PC-3 (cell line): ENCODE data around the gene JAK2. TPM values are rescaled to one million over a fixed set of nuclear protein-coding genes. Genes with fewer than 3 reads are reported as not detected.

Experiments
- ATAC-seq: fragments of 200-7000 bp; cut with Tn5 transposase; 2 replicates; pipeline ENCODE4 v1.9.1; 2020; ENCODE audit warnings: mild to moderate bottlenecking, moderate library complexity
- BruUV-seq: library from RNA; stranded (reverse); fragments of 400-500 nt; replicated peaks from 2 replicates; lab custom pipeline; 2021; lab: Mats Ljungman, UMichigan
- CTCF ChIA-PET: fragments of 300-600 bp; sonication (Branson Sonifier 250); formaldehyde crosslinking; loops from one replicate; lab custom pipeline; 2022; ENCODE audit warnings: antibody characterized with exemption; lab: Charles Lee
- POLR2A ChIA-PET: fragments of 300-600 bp; sonication (Branson Sonifier 250); formaldehyde crosslinking; loops from one replicate; lab custom pipeline; 2022; ENCODE audit warnings: antibody characterized with exemption; ENCODE audit not compliant: unreplicated experiment; lab: Charles Lee
- DNase-seq: peaks from one replicate; pipeline ENCODE4 v3.0.0-alpha.2; 2015
- H2AFZ ChIP-seq: fragments of 300-600 bp; sonication (generic); 2 replicates; pipeline ENCODE4 v1.6.0; 2016; ENCODE audit warnings: antibody characterized with exemption, low read length
- H3F3A ChIP-seq: fragments of 300-600 bp; sonication (generic); one replicate; pipeline ENCODE4 v1.6.0; 2017; ENCODE audit warnings: antibody characterized with exemption, low read length, control low read depth, mild to moderate bottlenecking; ENCODE audit not compliant: unreplicated experiment
- H3K27ac ChIP-seq: fragments of 300-600 bp; sonication (generic); 2 replicates; pipeline ENCODE4 v1.5.1; 2016; ENCODE audit warnings: mild to moderate bottlenecking, low read length
- H3K27me3 ChIP-seq: fragments of 300-600 bp; sonication (generic); 2 replicates; pipeline ENCODE4 v1.6.1; 2016; ENCODE audit warnings: low read length, mixed read lengths
- H3K36me3 ChIP-seq: fragments of 300-600 bp; sonication (generic); 2 replicates; pipeline ENCODE4 v1.6.1; 2016; ENCODE audit warnings: low read depth, mixed run types, low read length, mixed read lengths
- H3K4me1 ChIP-seq: fragments of 300-600 bp; sonication (generic); 2 replicates; pipeline ENCODE4 v1.5.1; 2016; ENCODE audit warnings: low read length; ENCODE audit not compliant: insufficient read depth
- H3K4me2 ChIP-seq: fragments of 300-600 bp; sonication (generic); 2 replicates; pipeline ENCODE4 v1.6.0; 2016; ENCODE audit warnings: low read length
- H3K4me3 ChIP-seq: fragments of 300-600 bp; sonication (generic); 2 replicates; pipeline ENCODE4 v1.5.1; 2016; ENCODE audit warnings: mild to moderate bottlenecking, low read length, mixed read lengths
- H3K79me2 ChIP-seq: fragments of 300-600 bp; sonication (generic); 2 replicates; pipeline ENCODE4 v1.6.1; 2017; ENCODE audit warnings: low read length, mixed read lengths
- H3K9ac ChIP-seq: fragments of 300-600 bp; sonication (generic); 2 replicates; pipeline ENCODE4 v1.6.0; 2016; ENCODE audit warnings: mild to moderate bottlenecking, low read length
- H3K9me2 ChIP-seq: fragments of 300-600 bp; sonication (generic); replicated peaks from 2 replicates; pipeline ENCODE4 v1.6.1; 2016; ENCODE audit warnings: mixed run types, low read length, mixed read lengths
- H3K9me3 ChIP-seq: fragments of 300-600 bp; sonication (generic); 2 replicates; pipeline ENCODE4 v1.6.1; 2016; ENCODE audit warnings: low read length, mixed read lengths
- H4K20me1 ChIP-seq: fragments of 300-600 bp; sonication (generic); 2 replicates; pipeline ENCODE4 v1.6.1; 2016; ENCODE audit warnings: low read length, mixed read lengths
- CTCF ChIP-seq: fragments of 300-600 bp; sonication (generic); conservative IDR thresholded peaks from 2 replicates; pipeline ENCODE4 v1.5.1; 2017; ENCODE audit warnings: antibody characterized with exemption, low read depth, mild to moderate bottlenecking, low read length
- EZH2 ChIP-seq: fragments of 300-600 bp; sonication (generic); IDR thresholded peaks from one replicate; pipeline ENCODE4 v1.6.1; 2017; ENCODE audit warnings: antibody characterized with exemption, mild to moderate bottlenecking, low read length; ENCODE audit not compliant: unreplicated experiment
- EZH2phosphoT487 ChIP-seq: fragments of 300-600 bp; sonication (generic); IDR thresholded peaks from 2 replicates; pipeline ENCODE4 v1.6.1; 2018; ENCODE audit warnings: mild to moderate bottlenecking, antibody characterized with exemption, low read length, borderline replicate concordance
- intact Hi-C: fragments of 100-400 bp; cut with micrococcal nuclease; formaldehyde crosslinking; loops from 2 replicates; pipeline ENCODE4 v1.9.0; 2023
- total RNA-seq: library from RNA; depleted of rRNA; stranded (reverse); fragments of >200 nt; gene quantifications from 2 replicates; pipeline ENCODE4 v1.2.3, GENCODE V29; 2014

Gene JAK2
- total RNA-seq, 1 experiment from 2014 or later: 11.2 TPM

DNA sequence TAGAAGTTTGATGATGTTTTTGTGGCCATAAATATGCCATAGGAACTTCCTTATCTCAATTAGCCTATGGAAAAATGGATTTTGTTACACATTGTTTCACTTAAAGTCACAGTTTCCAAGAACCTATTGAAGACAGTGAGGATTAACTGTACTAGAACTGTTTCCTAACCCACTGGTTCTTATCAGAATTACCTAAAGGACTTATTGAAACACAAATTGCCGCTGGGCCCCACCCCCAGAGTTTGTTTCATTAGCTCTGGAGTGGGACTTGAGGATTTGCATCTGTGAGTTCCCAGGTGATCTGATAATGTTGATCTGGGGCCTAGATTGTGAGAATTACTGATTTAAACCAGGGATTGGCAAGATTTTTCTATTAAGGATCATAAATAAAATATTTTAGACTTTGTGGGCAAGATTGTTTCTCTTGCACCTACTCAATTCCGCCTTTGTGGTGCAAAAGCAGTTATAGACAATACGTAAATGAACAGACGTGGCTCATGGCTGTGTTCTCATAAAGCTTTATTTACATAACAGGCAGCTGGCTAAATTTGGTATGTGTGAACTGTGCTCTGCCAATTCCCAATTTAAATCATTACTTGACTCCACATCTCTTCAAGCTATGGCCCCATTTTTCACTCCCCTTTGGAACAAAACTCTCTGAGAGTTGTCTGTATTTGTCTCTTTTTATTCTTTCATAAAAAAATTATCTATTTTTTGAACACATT is 9.3 kb downstream of the JAK2 start:
- H3F3A ChIP-seq: no peaks in the 10 kb centered on the region
- ATAC-seq (no peak), DNase-seq (no peak)
- BruUV-seq: no TSS peak
- no peaks in the 10 kb centered on the region for H3K9me2 ChIP-seq
- H3K4me1 ChIP-seq: peaks cover 4% of the 10 kb centered on the region
- H3K9me3 ChIP-seq: no peaks in the 10 kb centered on the region
- TF ChIP-seq CTCF (no peak), EZH2phosphoT487 (no peak), EZH2 (no peak)
- H3K79me2 ChIP-seq: peaks cover 83% of the 10 kb centered on the region
- H3K27me3 ChIP-seq: no peaks in the 10 kb centered on the region
- no peak overlapping the region for H3K4me3 ChIP-seq
- ChIA-PET CTCF (no interaction called here), POLR2A (no interaction called here)
- intact Hi-C loops: no loop called here
- no peaks in the 10 kb centered on the region; the same call in 1 of the 2 replicates for H4K20me1 ChIP-seq
- H2AFZ ChIP-seq: no peak overlapping the region
- H3K27ac ChIP-seq: no peak overlapping the region
- H3K4me2 ChIP-seq: no peak overlapping the region
- H3K36me3 ChIP-seq: peaks cover 37% of the 10 kb centered on the region
- H3K9ac ChIP-seq: no peak overlapping the region

GRCh38 chr9:4997196-4997595 is 12.1 kb downstream of the JAK2 start:
- no peak overlapping the region for H3K4me3 ChIP-seq
- TF ChIP-seq CTCF (no peak), EZH2phosphoT487 (no peak), EZH2 (no peak)
- H3F3A ChIP-seq: no peaks in the 10 kb centered on the region
- H3K27ac ChIP-seq: no peak overlapping the region
- H3K36me3 ChIP-seq: peaks cover 25% of the 10 kb centered on the region
- H3K4me2 ChIP-seq: no peak overlapping the region
- H3K9ac ChIP-seq: no peak overlapping the region
- peaks cover 79% of the 10 kb centered on the region for H3K79me2 ChIP-seq
- BruUV-seq: no TSS peak
- H3K4me1 ChIP-seq: no peaks in the 10 kb centered on the region
- no peaks in the 10 kb centered on the region for H3K27me3 ChIP-seq
- no peaks in the 10 kb centered on the region for H3K9me2 ChIP-seq
- H3K9me3 ChIP-seq: no peaks in the 10 kb centered on the region
- POLR2A ChIA-PET: no interaction called here
- ATAC-seq (no peak), DNase-seq (no peak)
- intact Hi-C loops: no loop called here
- no peak overlapping the region for H2AFZ ChIP-seq
- no peaks in the 10 kb centered on the region; the same call in 1 of the 2 replicates for H4K20me1 ChIP-seq
- CTCF ChIA-PET: no interaction called here

- ChIA-PET CTCF (no interaction called here), POLR2A (no interaction called here)
- no peak for ATAC-seq
Observed at GRCh38 chr9:4997631-4998030, 12.6 kb downstream of the JAK2 start.

More at GRCh38 chr9:4997631-4998030, 12.6 kb downstream of the JAK2 start:
- Histone ChIP-seq H2AFZ (no peak overlapping the region), H3F3A (no peaks in the 10 kb centered on the region), H3K4me1 (no peaks in the 10 kb centered on the region), H3K9me3 (no peaks in the 10 kb centered on the region), H3K27ac (no peak overlapping the region), H3K9ac (no peak overlapping the region), H3K36me3 (peaks cover 21% of the 10 kb centered on the region), H3K79me2 (peaks cover 79% of the 10 kb centered on the region), H3K27me3 (no peaks in the 10 kb centered on the region), H3K9me2 (no peaks in the 10 kb centered on the region), H3K4me2 (no peak overlapping the region), H3K4me3 (no peak overlapping the region), H4K20me1 (no peaks in the 10 kb centered on the region; the same call in 1 of the 2 replicates)
- TF ChIP-seq EZH2: no peak
- TF ChIP-seq EZH2phosphoT487: no peak
- no peak for TF ChIP-seq CTCF
- intact Hi-C loops: no loop called here
- DNase-seq: no peak
- BruUV-seq: no TSS peak
